Spinal cord (tissue), 10 donors: ENCODE results near the gene MYOCD. TPM values are rescaled to one million over a fixed set of nuclear protein-coding genes. Genes with fewer than 3 reads are reported as not detected.

Experiments
- DNase-seq, 6 donors: peaks; one replicate each; pipeline versions ENCODE4 v3.0.0 to v3.0.0-alpha.2; 2013 to 2015; ENCODE audit warnings: low spot score in 6 of 6, low read depth in 4 of 6
- H3K27ac ChIP-seq: one replicate; pipeline ENCODE4 v1.5.1; 2013; ENCODE audit warnings: low read depth, low read length, control low read depth
- H3K27me3 ChIP-seq: one replicate; pipeline ENCODE4 v1.6.1; 2013; ENCODE audit warnings: low read length; ENCODE audit not compliant: control insufficient read depth, insufficient read depth
- H3K36me3 ChIP-seq: one replicate; pipeline ENCODE4 v1.6.1; 2013; ENCODE audit warnings: low read length; ENCODE audit not compliant: control insufficient read depth, insufficient read depth
- H3K4me1 ChIP-seq: one replicate; pipeline ENCODE4 v1.6.1; 2013; ENCODE audit warnings: low read length; ENCODE audit not compliant: control insufficient read depth, insufficient read depth
- H3K4me3 ChIP-seq: one replicate; pipeline ENCODE4 v1.5.1; 2013; ENCODE audit warnings: low read depth, low read length, control low read depth
- H3K9me3 ChIP-seq: one replicate; pipeline ENCODE4 v1.6.1; 2013; ENCODE audit warnings: low read length; ENCODE audit not compliant: control insufficient read depth, insufficient read depth
- WGBS: methylation state at CpG from one replicate; pipeline ENCODE4 v1.1.5; 2013; ENCODE audit warnings: missing lambda C conversion rate; ENCODE audit not compliant: insufficient coverage; 5-methylcytosine and 5-hydroxymethylcytosine counted together
- polyA plus RNA-seq, 2 donors: library from polyadenylated mRNA; unstranded; fragments of 120-200 nt; gene quantifications; one replicate each; pipeline ENCODE4 v1.2.1, GENCODE V29; 2013; ENCODE audit not compliant: insufficient read length in 2 of 2
- total RNA-seq, 2 donors: library from RNA; depleted of rRNA in 1 of 2; stranded (reverse); fragments of 120-200 nt in 1 of 2; fragments of >200 nt in 1 of 2; gene quantifications; one replicate each; pipeline versions ENCODE4 v1.2.3 to v1.2.4, GENCODE V29; 2013 to 2014
- donor health status: healthy.

MYOCD gene
- total and polyA plus RNA-seq, 4 donors: 0.20 to 0.94 (median 0.31) TPM

GRCh38 chr17:12735517-12735916 lies 69.8 kb downstream of the MYOCD start:
- Histone ChIP-seq H3K36me3 (no peaks in the 10 kb centered on the region), H3K4me3 (no peak overlapping the region), H3K9me3 (no peaks in the 10 kb centered on the region), H3K27ac (no peak overlapping the region), H3K27me3 (no peaks in the 10 kb centered on the region), H3K4me1 (peaks cover 4% of the 10 kb centered on the region)
- DNase-seq: no peak
- WGBS: no CpG with 5 or more reads among the region's 8 CpGs

GRCh38 chr17:12736526-12736925 lies 70.8 kb downstream of the MYOCD start:
- no peaks in the 10 kb centered on the region for H3K36me3 ChIP-seq
- H3K9me3 ChIP-seq: no peaks in the 10 kb centered on the region
- no peaks in the 10 kb centered on the region for H3K4me1 ChIP-seq
- H3K27ac ChIP-seq: no peak overlapping the region
- no peak overlapping the region for H3K4me3 ChIP-seq
- H3K27me3 ChIP-seq: no peaks in the 10 kb centered on the region
- no CpG with 5 or more reads among the region's 4 CpGs for WGBS
- DNase-seq: no peak

GRCh38 chr17:12737740-12738469 lies 72.2 kb downstream of the MYOCD start:
- Histone ChIP-seq H3K4me1 (no peaks in the 10 kb centered on the region), H3K27me3 (no peaks in the 10 kb centered on the region), H3K27ac (no peak overlapping the region), H3K9me3 (no peaks in the 10 kb centered on the region), H3K36me3 (no peaks in the 10 kb centered on the region), H3K4me3 (no peak overlapping the region)
- no peak for DNase-seq
- 91% methylated on average over 3 of the region's 7 CpGs for WGBS

GRCh38 chr17:12738624-12739023 lies 72.9 kb downstream of the MYOCD start:
- Histone ChIP-seq H3K4me3 (no peak overlapping the region), H3K9me3 (no peaks in the 10 kb centered on the region)
- WGBS: 85% methylated on average over 2 of the region's 2 CpGs

GRCh38 chr17:12739500-12739899 lies 73.8 kb downstream of the MYOCD start:
- Histone ChIP-seq H3K27ac (no peak overlapping the region), H3K36me3 (no peaks in the 10 kb centered on the region)
- no CpG with 5 or more reads among the region's 4 CpGs for WGBS

More at GRCh38 chr17:12738624-12739023, 72.9 kb downstream of the MYOCD start:
- DNase-seq: no peak
- no peak overlapping the region for H3K27ac ChIP-seq
- H3K27me3 ChIP-seq: no peaks in the 10 kb centered on the region
- no peaks in the 10 kb centered on the region for H3K36me3 ChIP-seq
- no peaks in the 10 kb centered on the region for H3K4me1 ChIP-seq

GRCh38 chr17:12743046-12743445 lies 77.4 kb downstream of the MYOCD start:
- Histone ChIP-seq H3K36me3 (no peaks in the 10 kb centered on the region), H3K27me3 (no peaks in the 10 kb centered on the region), H3K27ac (no peak overlapping the region), H3K4me1 (no peaks in the 10 kb centered on the region), H3K4me3 (no peak overlapping the region), H3K9me3 (no peaks in the 10 kb centered on the region)
- no CpG with 5 or more reads among the region's 3 CpGs for WGBS
- DNase-seq: no peak

More at GRCh38 chr17:12739500-12739899, 73.8 kb downstream of the MYOCD start:
- no peak overlapping the region for H3K4me3 ChIP-seq
- H3K27me3 ChIP-seq: no peaks in the 10 kb centered on the region
- no peak for DNase-seq
- H3K4me1 ChIP-seq: no peaks in the 10 kb centered on the region
- H3K9me3 ChIP-seq: no peaks in the 10 kb centered on the region

- H3K4me1 ChIP-seq: no peaks in the 10 kb centered on the region
- no peak overlapping the region for H3K4me3 ChIP-seq
- H3K36me3 ChIP-seq: no peaks in the 10 kb centered on the region
- H3K27me3 ChIP-seq: no peaks in the 10 kb centered on the region
- H3K9me3 ChIP-seq: no peaks in the 10 kb centered on the region
- 92% methylated on average over 3 of the region's 5 CpGs for WGBS
- no peak for DNase-seq
- H3K27ac ChIP-seq: no peak overlapping the region
Observed at GRCh38 chr17:12744298-12744697, 78.6 kb downstream of the MYOCD start.

- no peak overlapping the region for H3K4me3 ChIP-seq
- DNase-seq: no peak
- WGBS: no CpG with 5 or more reads among the region's 1 CpG
- no peaks in the 10 kb centered on the region for H3K4me1 ChIP-seq
- no peaks in the 10 kb centered on the region for H3K9me3 ChIP-seq
- no peaks in the 10 kb centered on the region for H3K27me3 ChIP-seq
- no peak overlapping the region for H3K27ac ChIP-seq
- no peaks in the 10 kb centered on the region for H3K36me3 ChIP-seq
Observed at GRCh38 chr17:12744786-12745185, 79.1 kb downstream of the MYOCD start.

- no peaks in the 10 kb centered on the region for H3K4me1 ChIP-seq
- 84% methylated on average over 6 of the region's 7 CpGs for WGBS
- no peak overlapping the region for H3K27ac ChIP-seq
Observed at GRCh38 chr17:12745486-12745885, 79.8 kb downstream of the MYOCD start.

GRCh38 chr17:12756786-12757185 lies 91.1 kb downstream of the MYOCD start:
- no peak overlapping the region for H3K4me3 ChIP-seq
- H3K27me3 ChIP-seq: no peaks in the 10 kb centered on the region
- H3K9me3 ChIP-seq: no peaks in the 10 kb centered on the region
- no peak for DNase-seq
- H3K36me3 ChIP-seq: no peaks in the 10 kb centered on the region
- H3K27ac ChIP-seq: no peak overlapping the region
- no peaks in the 10 kb centered on the region for H3K4me1 ChIP-seq

More at GRCh38 chr17:12745486-12745885, 79.8 kb downstream of the MYOCD start:
- H3K9me3 ChIP-seq: no peaks in the 10 kb centered on the region
- no peaks in the 10 kb centered on the region for H3K36me3 ChIP-seq
- no peak for DNase-seq
- H3K27me3 ChIP-seq: no peaks in the 10 kb centered on the region
- no peak overlapping the region for H3K4me3 ChIP-seq
